HepG2 (cell line): ENCODE measurements around the gene KRTCAP2. TPM values are rescaled to one million over a fixed set of nuclear protein-coding genes. Genes with fewer than 3 reads are reported as not detected.

ENCODE experiments used
- ADNP ChIP-seq: sonication (generic); formaldehyde crosslinking; IDR thresholded peaks from 2 replicates; pipeline ENCODE4 v1.4.0; 2020; ENCODE audit warnings: missing genetic modification reagents
- ARHGAP35 ChIP-seq: sonication (generic); formaldehyde crosslinking; IDR thresholded peaks from 2 replicates; pipeline ENCODE4 v1.9.0; 2022; ENCODE audit warnings: mild to moderate bottlenecking, inconsistent platforms, moderate library complexity, missing genetic modification reagents, borderline replicate concordance
- CC2D1A ChIP-seq: sonication (generic); formaldehyde crosslinking; IDR thresholded peaks from 2 replicates; pipeline ENCODE4 v1.8.1; 2023; ENCODE audit warnings: mild to moderate bottlenecking, missing genetic modification reagents
- CCAR2 ChIP-seq: fragments of 200-400 bp; formaldehyde crosslinking; optimal IDR thresholded peaks from 2 replicates; pipeline ENCODE3; 2018; ENCODE audit warnings: low read depth, mild to moderate bottlenecking, low read length, moderate library complexity
- CTCF ChIP-seq: sonication (generic); formaldehyde crosslinking; IDR thresholded peaks from 2 replicates; pipeline ENCODE4 v1.5.0; 2020; ENCODE audit warnings: mild to moderate bottlenecking, missing genetic modification reagents, moderate library complexity
- GABPB1 ChIP-seq: IDR thresholded peaks from 2 replicates; pipeline ENCODE4 v1.6.1; 2016; ENCODE audit warnings: mild to moderate bottlenecking, missing genetic modification reagents, moderate library complexity, missing compliant biosample characterization
- HNRNPLL ChIP-seq: fragments of 200-400 bp; formaldehyde crosslinking; IDR thresholded peaks from 2 replicates; pipeline ENCODE4 v1.6.1; 2017; ENCODE audit warnings: mild to moderate bottlenecking, low read depth, low read length; ENCODE audit not compliant: poor library complexity, severe bottlenecking
- HOXA3 ChIP-seq: sonication (generic); formaldehyde crosslinking; IDR thresholded peaks from 2 replicates; pipeline ENCODE4 v1.5.0; 2020; ENCODE audit warnings: missing genetic modification reagents
- KLF11 ChIP-seq: IDR thresholded peaks from 2 replicates; pipeline ENCODE4 v1.6.1; 2016; ENCODE audit warnings: missing compliant biosample characterization
- LRRFIP1 ChIP-seq: sonication (generic); formaldehyde crosslinking; conservative IDR thresholded peaks from 2 replicates; pipeline ENCODE4 v1.4.0; 2020; ENCODE audit warnings: missing genetic modification reagents
- MATR3 ChIP-seq: sonication (generic); formaldehyde crosslinking; IDR thresholded peaks from 2 replicates; pipeline ENCODE4 v1.4.0; 2020; ENCODE audit warnings: missing genetic modification reagents
- NFIC ChIP-seq: IDR thresholded peaks from 2 replicates; pipeline ENCODE4 v1.6.1; 2012; ENCODE audit warnings: mild to moderate bottlenecking, low read length, inconsistent platforms
- POLR2A ChIP-seq, 2 experiments: IDR thresholded peaks; 2 replicates each; pipeline ENCODE4 v1.6.1; 2011; ENCODE audit warnings: low read depth in 2 of 2, low read length in 2 of 2, mild to moderate bottlenecking in 1 of 2, moderate library complexity in 1 of 2; ENCODE audit not compliant: insufficient read depth in 1 of 2
- PTBP1 ChIP-seq: fragments of 200-400 bp; formaldehyde crosslinking; IDR thresholded peaks from 2 replicates; pipeline ENCODE4 v1.6.1; 2018; ENCODE audit warnings: low read length, low read depth; ENCODE audit not compliant: poor library complexity, severe bottlenecking
- RFXAP ChIP-seq: sonication (generic); formaldehyde crosslinking; IDR thresholded peaks from 2 replicates; pipeline ENCODE4 v1.4.0; 2020; ENCODE audit warnings: missing genetic modification reagents, borderline replicate concordance
- TFDP2 ChIP-seq: sonication (generic); formaldehyde crosslinking; IDR thresholded peaks from 2 replicates; pipeline ENCODE4 v1.4.0; 2020; ENCODE audit warnings: missing genetic modification reagents
- XBP1 ChIP-seq: sonication (generic); formaldehyde crosslinking; IDR thresholded peaks from 2 replicates; pipeline ENCODE4 v1.5.0; 2020; ENCODE audit warnings: missing genetic modification reagents
- ZBTB26 ChIP-seq: IDR thresholded peaks from 2 replicates; pipeline ENCODE4 v1.6.1; 2016; ENCODE audit warnings: missing compliant biosample characterization, missing genetic modification reagents, borderline replicate concordance
- ZNF329 ChIP-seq: sonication (generic); formaldehyde crosslinking; IDR thresholded peaks from 2 replicates; pipeline ENCODE4 v1.9.0; 2021; ENCODE audit warnings: low read depth, mild to moderate bottlenecking, missing genetic modification reagents
- ZNF430 ChIP-seq: sonication (generic); formaldehyde crosslinking; IDR thresholded peaks from 2 replicates; pipeline ENCODE4 v1.9.0; 2021; ENCODE audit warnings: mild to moderate bottlenecking, missing genetic modification reagents
- ZNF446 ChIP-seq: sonication (generic); formaldehyde crosslinking; IDR thresholded peaks from 2 replicates; pipeline ENCODE4 v1.5.0; 2020; ENCODE audit warnings: mild to moderate bottlenecking, missing genetic modification reagents
- ZNF619 ChIP-seq: sonication (generic); formaldehyde crosslinking; IDR thresholded peaks from 2 replicates; pipeline ENCODE4 v1.4.0; 2020; ENCODE audit warnings: mild to moderate bottlenecking, missing genetic modification reagents
- polyA plus RNA-seq, 8 experiments: library from polyadenylated mRNA; depleted of rRNA in 3 of 8; stranded (reverse) in 7 of 8; unstranded in 1 of 8; fragments of >200 nt; fragmentation: Illumina TruSeq in 4 of 8; extraction: Trizol in 4 of 8; gene quantifications; 2 replicates each; pipeline versions ENCODE4 v1.2.1 to v1.2.3, GENCODE V29; 2011 to 2016; ENCODE audit warnings: low read depth in 4 of 8, missing spikeins in 1 of 8, mixed read lengths in 1 of 8; ENCODE audit not compliant: insufficient read depth in 1 of 8
- total RNA-seq, 5 experiments: library from RNA; depleted of rRNA; stranded (reverse); fragments of >200 nt; fragmentation: Illumina TruSeq; extraction: Trizol; gene quantifications; 2 replicates each; pipeline ENCODE4 v1.2.3, GENCODE V29; 2016; ENCODE audit warnings: low read depth in 1 of 5

The KRTCAP2 gene
- total and polyA plus RNA-seq, 2 of the 13 experiments (the other 11 are each of a cell fraction or from before 2014, with no cell fraction given), result 77.3 to 79.4 TPM

GRCh38 chr1:155172732-155173477 lies at the start of gene KRTCAP2 (continued):
- TF ChIP-seq LRRFIP1, result no peak
- peak; percentile 92 for TF ChIP-seq HOXA3
- peak; percentile 56 for TF ChIP-seq RFXAP
- TF ChIP-seq CTCF (CRISPR knock-in tag), result peak; percentile 98
- peak; percentile 56; the same call in 1 of the 2 replicates for TF ChIP-seq ZBTB26 (CRISPR knock-in tag)
- TF ChIP-seq CC2D1A (CRISPR knock-in tag), result no peak
- no peak for TF ChIP-seq ADNP
- TF ChIP-seq PTBP1, result peak; percentile 45
- TF ChIP-seq MATR3, result no peak
- TF ChIP-seq CCAR2, result peak; percentile 30
- TF ChIP-seq KLF11 (CRISPR knock-in tag), result no peak
- peak; percentile 71 to 77 for TF ChIP-seq POLR2A (IDR thresholded peaks at IDR 0.05; ENCODE audit: insufficient read depth in 1 of 2, low read depth in 2 of 2, low read length in 2 of 2)
- TF ChIP-seq ZNF446 (CRISPR knock-in tag), result peak; percentile 82; the same call in 1 of the 2 replicates
- no peak for TF ChIP-seq ZNF619 (CRISPR knock-in tag)
- peak; percentile 93 for TF ChIP-seq GABPB1 (CRISPR knock-in tag)
- TF ChIP-seq ARHGAP35 (CRISPR knock-in tag), result no peak; the same call in none of the 2 replicates
- TF ChIP-seq ZNF329 (CRISPR knock-in tag), result no peak
- TF ChIP-seq HNRNPLL, result peak; percentile 25
- TF ChIP-seq TFDP2 (CRISPR knock-in tag), result peak; percentile 65
- no peak for TF ChIP-seq NFIC
- TF ChIP-seq XBP1 (CRISPR knock-in tag), result no peak
- TF ChIP-seq ZNF430, result peak; percentile 55; the same call in 1 of the 2 replicates
